BLaER1 (cell line): ENCODE measurements around the gene FA2H.
"Not testable (repeated sequence)": the region's sequence is repeated elsewhere in the genome, so short reads cannot be mapped to it uniquely, and the experiment has no call there.

Experiments used
- H3K27ac ChIP-seq: shearing (Covaris generic); formaldehyde crosslinking; 2 replicates; pipeline ENCODE4 v1.8.1; 2022
- H3K27me3 ChIP-seq: shearing (Covaris generic); formaldehyde crosslinking; 2 replicates; pipeline ENCODE4 v1.8.1; 2022
- H3K36me3 ChIP-seq: shearing (Covaris generic); formaldehyde crosslinking; 2 replicates; pipeline ENCODE4 v1.8.1; 2022
- H3K4me1 ChIP-seq: shearing (Covaris generic); formaldehyde crosslinking; 2 replicates; pipeline ENCODE4 v1.8.1; 2022
- H3K4me2 ChIP-seq: shearing (Covaris generic); formaldehyde crosslinking; 2 replicates; pipeline ENCODE4 v1.8.1; 2022
- H3K4me3 ChIP-seq: shearing (Covaris generic); formaldehyde crosslinking; 2 replicates; pipeline ENCODE4 v1.8.1; 2022
- H3K9ac ChIP-seq: shearing (Covaris generic); formaldehyde crosslinking; 2 replicates; pipeline ENCODE4 v1.8.1; 2022
- H3K9me3 ChIP-seq: shearing (Covaris generic); formaldehyde crosslinking; 2 replicates; pipeline ENCODE4 v1.8.1; 2022
- H4K20me1 ChIP-seq: shearing (Covaris generic); formaldehyde crosslinking; 2 replicates; pipeline ENCODE4 v1.8.1; 2022
- Cebpa-rat ChIP-seq: shearing (Covaris generic); IDR thresholded peaks from 2 replicates; pipeline ENCODE4 v1.8.1; 2022

The FA2H gene

DNA sequence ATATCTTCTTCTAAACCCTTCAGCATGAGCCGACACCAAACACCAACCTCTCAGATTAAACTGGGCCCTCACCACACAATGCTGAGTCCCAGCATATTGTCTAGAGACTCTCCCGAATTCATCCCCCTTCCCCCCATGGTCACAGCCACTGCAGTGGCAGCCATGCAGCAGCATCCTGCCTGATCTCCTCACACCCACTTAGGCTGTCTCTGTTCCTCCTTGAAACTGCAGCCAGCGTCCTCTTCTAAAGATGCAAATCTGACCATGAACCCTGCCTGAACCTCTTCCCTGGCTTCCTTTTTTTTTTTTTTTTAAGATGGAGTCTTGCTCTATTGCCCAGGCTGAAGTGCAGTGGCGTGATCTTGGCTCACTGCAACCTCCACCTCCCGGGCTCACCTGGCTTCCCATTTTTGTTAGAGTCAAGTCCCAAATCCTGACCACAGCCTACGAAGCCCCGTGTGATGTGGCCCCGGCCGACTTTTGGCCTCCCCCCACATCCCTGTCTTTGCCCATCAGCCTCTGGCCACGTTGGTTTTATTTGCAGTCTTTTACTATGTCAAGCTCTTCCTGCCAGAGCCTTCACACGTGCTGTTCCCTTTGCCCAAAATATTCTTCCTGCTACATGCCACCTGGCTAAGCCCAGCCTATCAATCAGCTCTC is 2.8 kb downstream of the FA2H start:
- Histone ChIP-seq H3K27ac (no peak overlapping the region), H3K4me1 (peaks cover 26% of the 10 kb centered on the region), H3K9ac (no peak overlapping the region), H3K9me3 (no peaks in the 10 kb centered on the region), H4K20me1 (no peaks in the 10 kb centered on the region), H3K27me3 (peaks cover 11% of the 10 kb centered on the region), H3K4me2 (0 out of 2 replicates have a peak overlapping the region, but pooled peaks have one; percentile 2), H3K4me3 (no peak overlapping the region), H3K36me3 (no peaks in the 10 kb centered on the region)
- TF ChIP-seq Cebpa-rat, result no peak

DNA sequence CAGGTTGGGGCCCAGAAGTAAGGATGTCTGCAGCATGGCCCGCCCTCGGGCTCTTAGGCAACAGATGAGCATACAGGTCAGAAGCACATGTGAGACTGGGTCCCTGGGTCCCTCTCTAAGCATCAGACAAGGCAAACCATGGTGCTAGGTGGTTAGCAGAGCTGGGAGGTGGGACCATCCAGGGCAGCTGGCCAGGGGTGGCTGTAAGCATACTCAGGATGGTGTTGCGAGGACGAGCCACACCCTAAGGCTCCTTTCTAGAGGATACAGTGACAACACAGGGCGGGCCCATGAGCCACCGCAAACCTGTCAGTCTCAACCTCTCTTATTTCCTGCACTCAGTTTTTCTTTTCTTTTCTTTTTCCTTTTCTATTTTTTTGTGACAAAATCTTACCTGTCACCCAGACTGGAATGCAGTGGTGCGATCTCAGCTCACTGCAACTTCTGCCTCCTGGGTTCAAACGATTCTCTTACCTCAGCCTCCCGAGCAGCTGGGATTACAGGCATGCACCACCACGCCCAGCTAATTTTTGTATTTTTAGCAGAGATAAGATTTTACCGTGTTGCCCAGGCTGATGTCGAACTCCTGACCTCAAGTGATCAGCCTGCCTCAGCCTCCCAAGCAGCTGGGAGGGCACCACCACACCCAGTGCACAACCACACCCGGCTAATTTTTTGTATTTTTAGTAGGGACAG is 3.6 kb downstream of the FA2H start:
- no peaks in the 10 kb centered on the region for H3K36me3 ChIP-seq
- H3K4me2 ChIP-seq, result no peak overlapping the region
- H3K4me3 ChIP-seq, result no peak overlapping the region
- H3K27ac ChIP-seq, result no peak overlapping the region
- H3K9ac ChIP-seq, result no peak overlapping the region
- H4K20me1 ChIP-seq, result no peaks in the 10 kb centered on the region
- H3K27me3 ChIP-seq, result peaks cover 11% of the 10 kb centered on the region
- H3K9me3 ChIP-seq, result no peaks in the 10 kb centered on the region
- no peak for TF ChIP-seq Cebpa-rat
- H3K4me1 ChIP-seq, result peaks cover 26% of the 10 kb centered on the region

DNA sequence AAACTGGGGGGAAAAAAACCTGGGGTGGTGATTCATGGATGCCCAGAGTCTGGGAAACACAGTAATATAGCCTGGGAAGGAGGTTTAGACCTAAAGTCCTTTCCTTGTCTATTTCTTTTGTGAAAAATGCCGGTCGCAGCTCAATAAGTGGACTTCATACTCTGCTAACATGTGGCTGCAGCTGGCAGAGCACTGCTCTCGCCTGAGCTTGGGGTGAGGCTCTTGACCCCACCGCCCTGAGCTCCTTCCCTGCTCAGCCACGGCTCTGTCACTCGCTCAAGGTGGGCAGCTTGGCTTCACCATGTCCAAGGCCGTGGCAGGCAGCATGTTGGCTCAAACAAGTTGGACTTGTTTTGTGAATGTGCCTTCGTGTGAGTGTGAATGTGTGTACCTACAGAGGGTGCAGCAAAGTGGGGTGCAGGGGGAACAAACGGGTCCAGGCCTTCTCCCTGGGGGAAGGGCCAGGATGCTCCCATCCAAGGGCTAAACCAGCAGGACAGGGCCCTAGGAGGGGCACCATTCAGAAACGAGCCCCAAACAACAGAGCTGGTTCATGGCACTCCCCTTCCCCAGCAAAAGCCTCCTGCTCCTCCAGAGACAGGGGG is 4.9 kb downstream of the FA2H start:
- TF ChIP-seq Cebpa-rat, result no peak

DNA sequence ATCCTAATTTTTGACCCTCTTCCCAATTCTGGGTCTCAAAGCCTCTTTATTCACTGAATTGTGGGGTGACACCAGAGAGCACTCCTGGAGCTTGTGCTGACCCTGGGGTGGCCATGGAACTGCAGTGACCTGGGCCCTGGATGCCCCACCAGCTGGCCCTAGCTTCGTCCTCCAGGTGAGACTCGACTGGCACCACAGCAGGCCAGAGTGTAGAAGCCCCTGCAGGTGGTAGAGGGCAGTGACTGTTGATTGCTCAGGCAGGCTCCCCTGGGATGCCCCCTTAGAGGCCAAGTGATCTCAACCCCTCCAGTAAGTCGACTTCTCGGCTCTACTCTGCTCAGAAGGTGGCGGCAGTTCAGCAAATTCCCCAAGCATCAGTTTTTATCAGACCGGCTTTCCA is 6.4 kb downstream of the FA2H start:
- H3K27me3 ChIP-seq, result no peaks in the 10 kb centered on the region; the same call in 1 of the 2 replicates
- H3K4me1 ChIP-seq, result peaks cover 8% of the 10 kb centered on the region; the same call in 1 of the 2 replicates
- TF ChIP-seq Cebpa-rat, result no peak
- H3K27ac ChIP-seq, result no peak overlapping the region
- no peak overlapping the region for H3K4me2 ChIP-seq
- no peaks in the 10 kb centered on the region for H4K20me1 ChIP-seq
- H3K9ac ChIP-seq, result no peak overlapping the region
- no peaks in the 10 kb centered on the region for H3K36me3 ChIP-seq
- H3K4me3 ChIP-seq, result no peak overlapping the region
- H3K9me3 ChIP-seq, result no peaks in the 10 kb centered on the region

More for the DNA sequence above, 4.9 kb downstream of the FA2H start:
- peaks cover 11% of the 10 kb centered on the region for H3K27me3 ChIP-seq
- no peaks in the 10 kb centered on the region for H4K20me1 ChIP-seq
- H3K9ac ChIP-seq, result no peak overlapping the region
- no peaks in the 10 kb centered on the region for H3K36me3 ChIP-seq
- no peak overlapping the region for H3K4me3 ChIP-seq
- peaks cover 20% of the 10 kb centered on the region for H3K4me1 ChIP-seq
- no peak overlapping the region for H3K27ac ChIP-seq
- no peaks in the 10 kb centered on the region for H3K9me3 ChIP-seq
- no peak overlapping the region for H3K4me2 ChIP-seq

DNA sequence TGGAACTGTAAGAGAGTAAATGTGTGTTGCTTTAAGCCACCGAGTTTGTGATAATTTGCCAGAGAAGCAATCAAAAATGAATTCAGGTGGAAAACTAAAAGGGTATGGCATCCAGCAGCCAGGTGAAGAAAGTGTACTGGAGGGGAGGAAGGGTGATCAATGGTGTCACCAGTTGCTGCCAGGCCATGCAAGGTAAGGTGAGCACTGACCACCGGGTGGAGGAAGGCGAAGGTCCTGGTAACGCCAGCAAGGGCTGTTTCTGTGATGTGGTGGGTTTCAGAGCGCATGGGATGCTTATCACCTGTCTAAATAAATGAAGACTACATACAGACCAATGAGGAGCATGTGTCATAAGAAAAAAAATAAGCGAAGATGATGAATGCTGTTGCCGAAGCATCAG is 6.9 kb downstream of the FA2H start:
- Histone ChIP-seq H4K20me1 (no peaks in the 10 kb centered on the region), H3K27ac (no peak overlapping the region), H3K4me3 (no peak overlapping the region), H3K36me3 (no peaks in the 10 kb centered on the region), H3K4me2 (no peak overlapping the region), H3K4me1 (peaks cover 8% of the 10 kb centered on the region; the same call in 1 of the 2 replicates), H3K27me3 (no peaks in the 10 kb centered on the region), H3K9me3 (no peaks in the 10 kb centered on the region), H3K9ac (no peak overlapping the region)
- TF ChIP-seq Cebpa-rat, result no peak

DNA sequence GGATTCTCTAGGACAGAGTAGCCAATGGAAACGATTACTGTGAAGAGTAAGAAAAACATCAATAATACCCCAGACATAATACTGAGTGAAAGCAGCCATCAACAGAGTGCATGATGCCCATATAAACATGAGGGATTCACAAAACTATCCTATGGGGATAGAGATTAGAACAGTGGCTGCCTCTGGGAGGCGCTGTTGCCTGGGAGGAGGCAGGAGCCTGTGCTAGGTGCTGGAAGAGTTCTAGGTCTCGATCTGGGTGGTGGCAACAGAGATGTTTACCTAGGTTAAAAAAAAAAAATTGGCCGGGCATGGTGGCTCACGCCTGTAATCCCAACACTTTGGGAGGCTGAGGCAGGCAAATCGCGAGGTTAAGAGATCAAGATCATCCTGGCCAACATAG is 7.9 kb downstream of the FA2H start:
- Histone ChIP-seq H3K27me3 (no peaks in the 10 kb centered on the region), H3K4me1 (peaks cover 2% of the 10 kb centered on the region; the same call in 1 of the 2 replicates), H4K20me1 (no peaks in the 10 kb centered on the region), H3K4me3 (no peak overlapping the region), H3K36me3 (no peaks in the 10 kb centered on the region), H3K27ac (no peak overlapping the region), H3K9me3 (no peaks in the 10 kb centered on the region), H3K4me2 (no peak overlapping the region), H3K9ac (no peak overlapping the region)
- no peak for TF ChIP-seq Cebpa-rat

DNA sequence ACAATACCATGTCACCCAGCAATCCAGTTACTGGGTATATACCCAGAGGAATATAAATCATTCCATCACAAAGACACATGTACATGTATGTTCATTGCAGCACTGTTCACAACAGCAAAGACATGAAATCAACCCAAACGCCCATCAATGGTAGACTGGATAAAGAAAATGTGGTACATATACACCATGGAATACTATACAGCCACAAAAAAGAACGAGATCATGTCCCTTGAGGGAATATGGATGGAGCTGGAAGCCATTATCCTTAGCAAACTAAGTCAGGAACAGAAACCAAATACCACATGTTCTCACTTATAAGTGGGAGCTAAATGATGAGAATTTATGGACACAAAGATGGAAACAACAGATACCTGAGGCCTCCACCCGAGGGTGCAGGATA is 10.4 kb downstream of the FA2H start:
- H3K9ac ChIP-seq, H3K9me3 ChIP-seq, H3K4me3 ChIP-seq, H3K36me3 ChIP-seq, H3K27ac ChIP-seq, H3K4me2 ChIP-seq, H3K4me1 ChIP-seq, H4K20me1 ChIP-seq, H3K27me3 ChIP-seq: not testable (repeated sequence)

DNA sequence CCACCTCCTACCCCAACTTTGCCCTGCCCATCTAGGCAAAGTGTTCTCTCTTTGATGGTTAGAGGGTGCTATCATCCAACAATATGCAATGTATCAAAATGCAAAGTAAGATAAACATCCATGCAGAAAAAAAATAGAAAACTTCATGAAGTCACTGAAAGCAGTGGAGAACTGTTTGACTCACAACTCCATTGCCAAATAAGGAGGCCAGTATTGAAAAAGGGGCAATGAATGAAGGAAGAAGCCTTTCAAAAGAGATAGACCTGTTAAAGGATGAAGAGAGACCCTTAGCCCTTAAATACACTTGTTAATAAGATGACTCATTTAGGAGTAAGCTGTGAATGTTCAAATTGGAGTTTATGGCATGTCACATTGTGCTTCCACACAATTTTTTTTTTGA is 13.0 kb downstream of the FA2H start:
- peaks cover 6% of the 10 kb centered on the region for H3K4me1 ChIP-seq
- no peak for TF ChIP-seq Cebpa-rat
- H3K4me3 ChIP-seq, result no peak overlapping the region

DNA sequence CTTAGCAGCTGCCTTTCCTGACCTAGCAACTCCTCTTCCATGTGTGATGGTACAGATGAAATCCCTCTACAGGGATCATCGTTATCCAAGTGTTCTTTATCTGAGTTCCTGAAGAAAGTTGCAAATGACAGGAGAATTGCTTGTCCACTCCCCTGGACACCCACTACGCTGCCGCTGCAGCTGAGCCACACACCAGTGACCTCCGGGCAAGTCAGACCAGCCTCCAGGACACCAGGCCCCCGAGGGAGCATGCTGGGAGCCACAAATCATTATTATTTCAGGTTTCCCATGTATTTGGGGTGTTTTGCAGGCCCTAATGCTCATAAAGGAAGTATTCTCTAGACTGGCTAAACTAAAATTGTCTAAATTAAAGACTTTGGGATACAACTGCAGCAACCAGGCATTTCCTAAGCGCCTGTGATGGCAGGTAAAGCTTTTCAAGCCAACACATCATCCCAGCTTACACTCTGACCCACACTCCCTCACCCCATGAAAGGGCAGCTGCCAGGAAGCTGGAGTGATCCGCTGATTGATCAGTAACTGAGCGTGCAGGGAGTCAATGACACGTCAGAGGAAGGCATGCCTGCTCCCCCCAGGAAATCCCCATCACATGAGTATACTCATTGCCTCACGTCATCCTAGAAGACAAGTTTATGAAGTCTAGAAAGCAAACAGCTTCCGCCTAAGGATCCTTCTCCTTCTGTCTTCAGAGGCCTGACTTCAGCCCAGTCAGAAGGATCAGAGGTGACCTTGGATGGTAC is 14.4 kb downstream of the FA2H start:
- H3K27me3 ChIP-seq, result no peaks in the 10 kb centered on the region

More for the DNA sequence above, 13.0 kb downstream of the FA2H start:
- Histone ChIP-seq H3K9ac (no peak overlapping the region), H4K20me1 (no peaks in the 10 kb centered on the region), H3K9me3 (no peaks in the 10 kb centered on the region), H3K27ac (no peak overlapping the region), H3K36me3 (no peaks in the 10 kb centered on the region), H3K4me2 (no peak overlapping the region), H3K27me3 (no peaks in the 10 kb centered on the region)

More for the DNA sequence above, 14.4 kb downstream of the FA2H start:
- TF ChIP-seq Cebpa-rat, result no peak
- no peak overlapping the region for H3K4me2 ChIP-seq
- no peaks in the 10 kb centered on the region for H3K9me3 ChIP-seq
- H3K27ac ChIP-seq, result no peak overlapping the region
- no peak overlapping the region for H3K9ac ChIP-seq
- H3K4me1 ChIP-seq, result peaks cover 6% of the 10 kb centered on the region
- no peaks in the 10 kb centered on the region for H4K20me1 ChIP-seq
- H3K36me3 ChIP-seq, result no peaks in the 10 kb centered on the region
- H3K4me3 ChIP-seq, result no peak overlapping the region
